SK-N-SH treated with all-trans-retinoic acid at 6 μM for 48 hours (cell line): ENCODE results near the gene PAPSS2.

Experiments
- ATAC-seq: fragments of 200-7000 bp; cut with Tn5 transposase; 3 replicates; pipeline ENCODE4 v1.9.1; 2020; ENCODE audit warnings: mild to moderate bottlenecking, moderate library complexity
- ARNTL ChIP-seq: fragments of 450-650 bp; formaldehyde crosslinking; IDR thresholded peaks from 2 replicates; pipeline ENCODE4 v1.5.0; 2020; ENCODE audit warnings: low read depth, mild to moderate bottlenecking, moderate library complexity, borderline replicate concordance
- BACH2 ChIP-seq: fragments of 250-450 bp; sonication (Bioruptor Pico); IDR thresholded peaks from 2 replicates; pipeline ENCODE4 v1.9.0; 2021; ENCODE audit warnings: mild to moderate bottlenecking, borderline replicate concordance
- CREB5 ChIP-seq: fragments of 250-450 bp; sonication (Bioruptor Pico); IDR thresholded peaks from 2 replicates; pipeline ENCODE4 v1.5.1; 2020; ENCODE audit warnings: low read depth, mild to moderate bottlenecking, moderate library complexity
- CSDC2 ChIP-seq: fragments of 250-450 bp; sonication (Bioruptor Pico); IDR thresholded peaks from 2 replicates; pipeline ENCODE4 v1.5.0; 2020; ENCODE audit warnings: mild to moderate bottlenecking, moderate library complexity
- CSRNP3 ChIP-seq: fragments of 250-450 bp; sonication (Bioruptor Pico); IDR thresholded peaks from 2 replicates; pipeline ENCODE4 v1.5.1; 2021; ENCODE audit warnings: mild to moderate bottlenecking, moderate library complexity
- ESRRG ChIP-seq: fragments of 250-450 bp; sonication (Bioruptor Pico); IDR thresholded peaks from 2 replicates; pipeline ENCODE4 v1.6.1; 2021; ENCODE audit warnings: mild to moderate bottlenecking
- GLIS3 ChIP-seq: fragments of 250-450 bp; sonication (Bioruptor Pico); IDR thresholded peaks from 2 replicates; pipeline ENCODE4 v1.5.0; 2020; ENCODE audit warnings: mild to moderate bottlenecking, moderate library complexity
- ISL1 ChIP-seq: fragments of 250-450 bp; sonication (Bioruptor Pico); IDR thresholded peaks from 2 replicates; pipeline ENCODE4 v2.1.2; 2022; ENCODE audit warnings: mild to moderate bottlenecking, moderate library complexity
- OSR1 ChIP-seq: fragments of 250-450 bp; sonication (Bioruptor Pico); IDR thresholded peaks from 2 replicates; pipeline ENCODE4 v1.8.0; 2022; ENCODE audit warnings: moderate library complexity, mild to moderate bottlenecking, inconsistent platforms
- PATZ1 ChIP-seq: fragments of 250-450 bp; sonication (Bioruptor Pico); IDR thresholded peaks from 2 replicates; pipeline ENCODE4 v1.8.0; 2020; ENCODE audit warnings: mild to moderate bottlenecking, moderate library complexity, borderline replicate concordance
- POU6F1 ChIP-seq: fragments of 250-450 bp; sonication (Bioruptor Pico); IDR thresholded peaks from 2 replicates; pipeline ENCODE4 v1.8.0; 2021; ENCODE audit warnings: low read depth, mild to moderate bottlenecking, moderate library complexity, borderline replicate concordance
- PPARA ChIP-seq: fragments of 250-450 bp; sonication (Bioruptor Pico); IDR thresholded peaks from 2 replicates; pipeline ENCODE4 v1.5.0; 2020; ENCODE audit warnings: mild to moderate bottlenecking, borderline replicate concordance
- RARB ChIP-seq: fragments of 250-450 bp; sonication (Bioruptor Pico); IDR thresholded peaks from 2 replicates; pipeline ENCODE4 v1.8.0; 2021; ENCODE audit warnings: mild to moderate bottlenecking, moderate library complexity
- SNAI2 ChIP-seq: fragments of 250-450 bp; sonication (Bioruptor Pico); IDR thresholded peaks from 2 replicates; pipeline ENCODE4 v1.5.0; 2020; ENCODE audit warnings: mild to moderate bottlenecking, moderate library complexity
- TCF4 ChIP-seq: fragments of 250-450 bp; sonication (Bioruptor Pico); IDR thresholded peaks from 2 replicates; pipeline ENCODE4 v1.8.0; 2021; ENCODE audit warnings: mild to moderate bottlenecking, moderate library complexity, borderline replicate concordance
- TOX ChIP-seq: fragments of 250-450 bp; sonication (Bioruptor Pico); IDR thresholded peaks from 2 replicates; pipeline ENCODE4 v1.8.0; 2021; ENCODE audit warnings: mild to moderate bottlenecking, moderate library complexity, borderline replicate concordance
- TSHZ2 ChIP-seq: fragments of 250-450 bp; sonication (Bioruptor Pico); IDR thresholded peaks from 2 replicates; pipeline ENCODE4 v1.5.0; 2020; ENCODE audit warnings: mild to moderate bottlenecking, moderate library complexity
- ZC3H10 ChIP-seq: fragments of 250-450 bp; sonication (Bioruptor Pico); IDR thresholded peaks from 2 replicates; pipeline ENCODE4 v1.5.1; 2021; ENCODE audit warnings: mild to moderate bottlenecking, moderate library complexity
- ZFP3 ChIP-seq: fragments of 250-450 bp; sonication (Bioruptor Pico); IDR thresholded peaks from 2 replicates; pipeline ENCODE4 v1.5.0; 2020; ENCODE audit warnings: mild to moderate bottlenecking, moderate library complexity
- ZFP30 ChIP-seq: fragments of 450-650 bp; formaldehyde crosslinking; IDR thresholded peaks from 2 replicates; pipeline ENCODE4 v1.5.0; 2022; ENCODE audit warnings: mild to moderate bottlenecking, moderate library complexity
- ZNF565 ChIP-seq: fragments of 450-650 bp; formaldehyde crosslinking; conservative IDR thresholded peaks from 2 replicates; pipeline ENCODE4 v1.5.0; 2020; ENCODE audit warnings: low read depth, mild to moderate bottlenecking, moderate library complexity
- ZNF70 ChIP-seq: fragments of 450-650 bp; formaldehyde crosslinking; IDR thresholded peaks from 2 replicates; pipeline ENCODE4 v1.5.0; 2020; ENCODE audit warnings: mild to moderate bottlenecking, moderate library complexity
- ZNF8 ChIP-seq: fragments of 450-650 bp; formaldehyde crosslinking; IDR thresholded peaks from 2 replicates; pipeline ENCODE4 v1.5.0; 2020; ENCODE audit warnings: mild to moderate bottlenecking, moderate library complexity

PAPSS2 gene

GRCh38 chr10:87782721-87783120 is 123.0 kb downstream of the PAPSS2 start:
- no peak for ATAC-seq
- TF ChIP-seq GLIS3 (CRISPR knock-in tag) (no peak), PATZ1 (CRISPR knock-in tag) (no peak), ZNF565 (CRISPR knock-in tag) (no peak), ZFP3 (CRISPR knock-in tag) (no peak), ISL1 (no peak), ZNF70 (CRISPR knock-in tag) (no peak), ARNTL (no peak), ZNF8 (no peak), BACH2 (CRISPR knock-in tag) (no peak), ESRRG (CRISPR knock-in tag) (no peak), ZFP30 (CRISPR knock-in tag) (no peak), PPARA (no peak), TCF4 (no peak), SNAI2 (CRISPR knock-in tag) (no peak), RARB (no peak), TSHZ2 (CRISPR knock-in tag) (no peak), CREB5 (CRISPR knock-in tag) (no peak), CSDC2 (no peak), OSR1 (CRISPR knock-in tag) (no peak)

- no peak for TF ChIP-seq TOX
- TF ChIP-seq OSR1 (CRISPR knock-in tag): no peak
- no peak for TF ChIP-seq ZFP3 (CRISPR knock-in tag)
- no peak for TF ChIP-seq PPARA
- no peak for TF ChIP-seq CSRNP3 (CRISPR knock-in tag)
- no peak for TF ChIP-seq ZC3H10
- no peak for TF ChIP-seq CREB5 (CRISPR knock-in tag)
- no peak for TF ChIP-seq TSHZ2 (CRISPR knock-in tag)
- TF ChIP-seq TCF4: no peak
- no peak for TF ChIP-seq POU6F1
- TF ChIP-seq GLIS3 (CRISPR knock-in tag): no peak
- TF ChIP-seq BACH2 (CRISPR knock-in tag): no peak
- no peak for TF ChIP-seq CSDC2
- TF ChIP-seq ESRRG (CRISPR knock-in tag): no peak
- TF ChIP-seq RARB: no peak
- no peak for TF ChIP-seq PATZ1 (CRISPR knock-in tag)
- ATAC-seq: no peak
Observed at GRCh38 chr10:87786421-87786820, 126.7 kb downstream of the PAPSS2 start.
